Common myeloid progenitor, CD34-positive (primary cell): Measurements from ENCODE around the gene EGR1.
A peak's percentile ranks its signal among the peaks of the same experiment; 100 is the strongest.

Experiments used
- CTCF ChIA-PET: fragments of 350-600 bp; sonication (Branson Sonifier 250); formaldehyde crosslinking; loops from one replicate; lab custom pipeline; 2021; ENCODE audit warnings: antibody characterized with exemption; lab: Charles Lee
- POLR2A ChIA-PET: fragments of 350-600 bp; sonication (Branson Sonifier 250); formaldehyde crosslinking; loops from one replicate; lab custom pipeline; 2021; ENCODE audit warnings: antibody characterized with exemption; lab: Charles Lee
- DNase-seq, 3 donors: peaks; one replicate each; pipeline versions ENCODE4 v3.0.0 to v3.0.0-alpha.2; 2013
- H3K27ac ChIP-seq, 2 experiments: 1 replicate in 1 of 2; 2 replicates in 1 of 2; pipeline ENCODE4 v1.7.0; 2013; ENCODE audit warnings: inconsistent platforms in 2 of 2, low read length in 2 of 2, mild to moderate bottlenecking in 2 of 2, low read depth in 1 of 2, moderate library complexity in 1 of 2; ENCODE audit not compliant: severe bottlenecking in 2 of 2, insufficient read depth in 1 of 2, poor library complexity in 1 of 2
- H3K27me3 ChIP-seq, 5 experiments: replicated peaks in 2 of 5; 1 replicate in 3 of 5; 2 replicates in 2 of 5; pipeline versions ENCODE4 v1.6.1 to v1.7.0; 2013; ENCODE audit warnings: low read length in 4 of 5, mild to moderate bottlenecking in 2 of 5, moderate library complexity in 2 of 5, inconsistent platforms in 1 of 5; ENCODE audit not compliant: insufficient read depth in 5 of 5, control insufficient read depth in 4 of 5
- H3K36me3 ChIP-seq, 4 experiments: 1 replicate in 2 of 4; 2 replicates in 2 of 4; pipeline versions ENCODE4 v1.6.1 to v1.7.0; 2013; ENCODE audit warnings: low read length in 3 of 4, control low read depth in 1 of 4, mild to moderate bottlenecking in 1 of 4; ENCODE audit not compliant: control insufficient read depth in 4 of 4, insufficient read depth in 4 of 4
- H3K4me1 ChIP-seq, 4 experiments: 1 replicate in 3 of 4; 2 replicates in 1 of 4; pipeline versions ENCODE4 v1.6.1 to v1.7.1; 2013; ENCODE audit warnings: low read length in 3 of 4, mild to moderate bottlenecking in 3 of 4, control low read depth in 1 of 4, inconsistent platforms in 1 of 4, moderate library complexity in 1 of 4; ENCODE audit not compliant: control insufficient read depth in 4 of 4, insufficient read depth in 4 of 4; ENCODE audit errors: control extremely low read depth in 1 of 4
- H3K4me3 ChIP-seq, 7 experiments: 1 replicate in 4 of 7; 2 replicates in 3 of 7; pipeline versions ENCODE4 v1.5.1 to v1.7.0; 2013; ENCODE audit warnings: mild to moderate bottlenecking in 7 of 7, low read length in 6 of 7, moderate library complexity in 6 of 7, inconsistent platforms in 2 of 7, low read depth in 2 of 7, control low read depth in 1 of 7; ENCODE audit not compliant: insufficient read depth in 4 of 7, control insufficient read depth in 1 of 7; ENCODE audit errors: extremely low read depth in 1 of 7
- H3K9me3 ChIP-seq, 5 experiments: 1 replicate in 4 of 5; 2 replicates in 1 of 5; pipeline versions ENCODE4 v1.6.1 to v1.7.1; 2013; ENCODE audit warnings: low read length in 4 of 5, mild to moderate bottlenecking in 2 of 5, inconsistent platforms in 1 of 5, low read depth in 1 of 5, moderate library complexity in 1 of 5; ENCODE audit not compliant: control insufficient read depth in 4 of 5, insufficient read depth in 2 of 5; ENCODE audit errors: control extremely low read depth in 1 of 5
- WGBS: methylation state at CpG from one replicate; pipeline ENCODE4 v1.1.5; 2013; ENCODE audit not compliant: insufficient coverage; 5-methylcytosine and 5-hydroxymethylcytosine counted together

EGR1 gene

GRCh38 chr5:138476918-138477317 is 11.6 kb downstream of the EGR1 start:
- CTCF ChIA-PET: no interaction called here
- DNase-seq: no peak
- 93% methylated on average over 3 of the region's 7 CpGs for WGBS
- POLR2A ChIA-PET: interaction anchor here (1.7 kb wide), 1 partner anchor 12 kb away, joined by 8 read pairs; the partner anchor contains the start of gene EGR1
- H3K4me1 ChIP-seq: no peaks in the 10 kb centered on the region
- H3K36me3 ChIP-seq: no peaks in the 10 kb centered on the region
- H3K4me3 ChIP-seq: no peak overlapping the region
- H3K27ac ChIP-seq: no peak overlapping the region
- peaks cover 0 to 4% (median 0%) of the 10 kb centered on the region in 5 experiments for H3K27me3 ChIP-seq
- H3K9me3 ChIP-seq: no peaks in the 10 kb centered on the region

DNA sequence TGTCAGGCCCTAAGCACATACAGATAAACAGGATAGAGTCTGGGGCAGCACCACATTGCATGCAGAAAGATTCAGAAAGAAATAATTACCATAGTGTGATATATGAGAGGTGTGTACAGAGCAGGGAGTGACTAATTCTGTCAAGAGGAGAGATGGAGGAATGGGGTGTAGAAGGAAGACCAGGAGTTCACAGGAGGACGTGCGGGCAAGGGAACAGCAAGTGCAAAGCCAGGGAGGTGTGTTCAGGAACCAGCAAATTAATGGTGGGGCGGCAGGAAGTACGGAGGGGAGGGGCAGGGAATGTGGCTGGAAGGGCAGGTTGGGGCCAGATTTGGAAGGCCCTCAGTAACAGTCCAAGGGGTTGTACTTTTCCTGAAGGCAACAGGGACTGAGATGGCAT is 17.4 kb downstream of the EGR1 start:
- ChIA-PET POLR2A (interaction anchor here (0.8 kb wide), 1 partner anchor 17 kb away, joined by 3 read pairs; the partner anchor contains the start of gene EGR1), CTCF (interaction anchor here (0.8 to 1.3 kb wide), 3 partner anchors 13 to 18 kb away, joined by 3 to 4 read pairs (median 3); partner anchors contain the start of gene EGR1)
- Histone ChIP-seq H3K4me3 (no peak overlapping the region), H3K4me1 (no peaks in the 10 kb centered on the region), H3K27me3 (peaks cover 0 to 2% (median 0%) of the 10 kb centered on the region in 5 experiments), H3K27ac (no peak overlapping the region), H3K9me3 (no peaks in the 10 kb centered on the region), H3K36me3 (no peaks in the 10 kb centered on the region)
- DNase-seq: no peak
- WGBS: 70% methylated on average over 4 of the region's 4 CpGs

DNA sequence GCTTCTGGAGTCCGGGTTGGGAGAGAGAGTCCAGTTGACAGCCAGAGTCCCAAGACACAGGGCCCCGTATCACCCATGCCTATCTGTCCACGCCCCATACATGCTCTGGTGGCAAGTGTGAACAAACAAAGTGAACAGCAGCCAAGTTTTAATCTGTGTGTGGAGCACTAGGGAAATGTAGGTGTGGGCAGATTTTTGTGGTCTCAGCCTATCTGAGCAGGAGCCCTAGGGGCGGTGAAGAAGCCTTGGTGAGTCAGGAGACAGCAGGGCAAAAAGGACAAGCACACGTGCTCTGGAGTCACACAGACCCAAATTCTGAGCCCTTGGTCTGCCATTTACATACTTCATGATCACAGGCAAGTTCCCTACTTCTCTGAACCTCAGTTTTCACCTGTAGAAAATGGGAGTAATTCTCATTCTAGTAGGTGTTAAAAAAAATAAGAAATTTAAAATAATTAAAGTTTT is 23.2 kb downstream of the EGR1 start:
- 92% methylated on average over 2 of the region's 5 CpGs for WGBS
- POLR2A ChIA-PET: no interaction called here
- CTCF ChIA-PET: no interaction called here
- Histone ChIP-seq H3K36me3 (no peaks in the 10 kb centered on the region), H3K4me3 (no peak overlapping the region), H3K9me3 (no peaks in the 10 kb centered on the region), H3K4me1 (peaks cover 0 to 18% (median 17%) of the 10 kb centered on the region in 4 experiments), H3K27me3 (peaks cover 9 to 38% (median 10%) of the 10 kb centered on the region in 5 experiments), H3K27ac (no peak overlapping the region)
- DNase-seq: peak in 1 of 3 donors; percentile 48

- no peaks in the 10 kb centered on the region for H3K36me3 ChIP-seq
- POLR2A ChIA-PET: interaction anchor here (1.8 kb wide), 1 partner anchor 24 kb away, joined by 6 read pairs; the partner anchor contains the start of gene EGR1
- H3K27me3 ChIP-seq: peaks cover 9 to 38% (median 12%) of the 10 kb centered on the region in 5 experiments
- 90% methylated on average over 4 of the region's 5 CpGs for WGBS
- CTCF ChIA-PET: interaction anchor here (0.6 to 1.7 kb wide), 5 partner anchors 9 to 39 kb away, joined by 3 to 5 read pairs (median 3); no protein-coding TSS in a partner anchor
- no peak overlapping the region for H3K4me3 ChIP-seq
- no peak for DNase-seq
- H3K27ac ChIP-seq: no peak overlapping the region
- H3K4me1 ChIP-seq: peaks cover 0 to 18% (median 17%) of the 10 kb centered on the region in 4 experiments
- H3K9me3 ChIP-seq: no peaks in the 10 kb centered on the region
These were observed 24.4 kb downstream of the EGR1 start for GRCh38 chr5:138489683-138490061.

GRCh38 chr5:138490648-138491283 is 25.5 kb downstream of the EGR1 start:
- POLR2A ChIA-PET: interaction anchor here (1.8 kb wide), 1 partner anchor 25 kb away, joined by 6 read pairs; the partner anchor contains the start of gene EGR1
- CTCF ChIA-PET: interaction anchor here (0.9 to 1.7 kb wide), 6 partner anchors 8 to 41 kb away, joined by 3 to 5 read pairs (median 4); partner anchors contain the start of gene EGR1
- Histone ChIP-seq H3K4me3 (no peak overlapping the region), H3K27ac (no peak overlapping the region), H3K9me3 (no peaks in the 10 kb centered on the region), H3K27me3 (peaks cover 9 to 38% (median 12%) of the 10 kb centered on the region in 5 experiments), H3K36me3 (no peaks in the 10 kb centered on the region), H3K4me1 (peaks cover 0 to 18% (median 17%) of the 10 kb centered on the region in 4 experiments)
- no peak for DNase-seq
- 90% methylated on average over 10 of the region's 12 CpGs for WGBS

- H3K27me3 ChIP-seq: peaks cover 9 to 38% (median 12%) of the 10 kb centered on the region in 5 experiments
- DNase-seq: no peak
- peak overlapping the region in 5 of 7 experiments; percentile 23 to 78 (median 63) for H3K4me3 ChIP-seq
- no peaks in the 10 kb centered on the region for H3K36me3 ChIP-seq
- H3K4me1 ChIP-seq: peaks cover 0 to 18% (median 17%) of the 10 kb centered on the region in 4 experiments
- H3K27ac ChIP-seq: no peak overlapping the region
- POLR2A ChIA-PET: no interaction called here
- no peaks in the 10 kb centered on the region for H3K9me3 ChIP-seq
- CTCF ChIA-PET: interaction anchor here (0.9 to 1.3 kb wide), 2 partner anchors 21 to 26 kb away, joined by 3 to 4 read pairs; partner anchors contain the start of gene EGR1
- 63% methylated on average over 8 of the region's 11 CpGs for WGBS
These were observed 26.0 kb downstream of the EGR1 start for GRCh38 chr5:138491284-138491648.
